Tibial artery (tissue), 4 donors: ENCODE measurements around the gene CYGB.

Experiments
- DNase-seq, 2 donors: peaks; one replicate each; pipeline ENCODE4 v3.0.0-alpha.2; 2019
- H3K27ac ChIP-seq, 2 donors: fragments of 200-600 bp; sonication (generic) in 1 of 2; 1 replicate in 1 of 2; 2 replicates in 1 of 2; pipeline ENCODE4 v1.5.1; 2018 to 2019; ENCODE audit warnings: mild to moderate bottlenecking in 1 of 2
- H3K27me3 ChIP-seq, 2 donors: fragments of 200-600 bp; sonication (generic) in 1 of 2; one replicate each; pipeline versions ENCODE4 v1.5.1 to v1.6.0; 2016 to 2019
- H3K36me3 ChIP-seq, 3 donors: fragments of 200-600 bp; sonication (generic) in 2 of 3; one replicate each; pipeline ENCODE4 v1.5.1; 2016 to 2019; ENCODE audit warnings: mild to moderate bottlenecking in 2 of 3
- H3K4me1 ChIP-seq, 4 donors: fragments of 200-600 bp; sonication (generic) in 2 of 4; 1 replicate in 3 of 4; 2 replicates in 1 of 4; pipeline ENCODE4 v1.5.1; 2016 to 2019
- H3K4me3 ChIP-seq, 2 donors: fragments of 200-600 bp; sonication (generic) in 1 of 2; 1 replicate in 1 of 2; 2 replicates in 1 of 2; pipeline ENCODE4 v1.5.1; 2018 to 2019; ENCODE audit warnings: mild to moderate bottlenecking in 2 of 2
- H3K9me3 ChIP-seq, 3 donors: fragments of 200-600 bp; sonication (generic) in 1 of 3; one replicate each; pipeline ENCODE4 v1.5.1; 2016 to 2019
- intact Hi-C: fragments of 100-400 bp; cut with DNase I; formaldehyde crosslinking; loops from one replicate; pipeline ENCODE4 v1.15.0; 2023; ENCODE audit warnings: low total_unique reads
- TF ChIP-seq, protein P1 (sequence below), 2 experiments: fragments of 200-600 bp in 1 of 2; fragments of 450-650 bp in 1 of 2; IDR thresholded peaks; one replicate each; pipeline ENCODE4 v1.5.1; 2017 to 2019; ENCODE audit warnings: antibody characterized with exemption in 2 of 2, mild to moderate bottlenecking in 1 of 2, moderate library complexity in 1 of 2

Gene CYGB

GRCh38 chr17:76493505-76494167 lies 43.9 kb downstream of the CYGB start:
- Histone ChIP-seq H3K27ac (peak overlapping the region; percentile 19 to 21), H3K9me3 (no peaks in the 10 kb centered on the region), H3K27me3 (no peaks in the 10 kb centered on the region), H3K4me1 (peaks cover 0 to 23% (median 14%) of the 10 kb centered on the region in 4 donors), H3K36me3 (no peaks in the 10 kb centered on the region), H3K4me3 (no peak overlapping the region)
- peak in 1 of 2 donors; percentile 66 for DNase-seq
- TF ChIP-seq, protein P1, sequence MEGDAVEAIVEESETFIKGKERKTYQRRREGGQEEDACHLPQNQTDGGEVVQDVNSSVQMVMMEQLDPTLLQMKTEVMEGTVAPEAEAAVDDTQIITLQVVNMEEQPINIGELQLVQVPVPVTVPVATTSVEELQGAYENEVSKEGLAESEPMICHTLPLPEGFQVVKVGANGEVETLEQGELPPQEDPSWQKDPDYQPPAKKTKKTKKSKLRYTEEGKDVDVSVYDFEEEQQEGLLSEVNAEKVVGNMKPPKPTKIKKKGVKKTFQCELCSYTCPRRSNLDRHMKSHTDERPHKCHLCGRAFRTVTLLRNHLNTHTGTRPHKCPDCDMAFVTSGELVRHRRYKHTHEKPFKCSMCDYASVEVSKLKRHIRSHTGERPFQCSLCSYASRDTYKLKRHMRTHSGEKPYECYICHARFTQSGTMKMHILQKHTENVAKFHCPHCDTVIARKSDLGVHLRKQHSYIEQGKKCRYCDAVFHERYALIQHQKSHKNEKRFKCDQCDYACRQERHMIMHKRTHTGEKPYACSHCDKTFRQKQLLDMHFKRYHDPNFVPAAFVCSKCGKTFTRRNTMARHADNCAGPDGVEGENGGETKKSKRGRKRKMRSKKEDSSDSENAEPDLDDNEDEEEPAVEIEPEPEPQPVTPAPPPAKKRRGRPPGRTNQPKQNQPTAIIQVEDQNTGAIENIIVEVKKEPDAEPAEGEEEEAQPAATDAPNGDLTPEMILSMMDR (IDR thresholded peaks at IDR 0.05), result no peak
- intact Hi-C loops, result no loop called here

GRCh38 chr17:76492989-76493501 lies 44.5 kb downstream of the CYGB start:
- DNase-seq, result peak; percentile 78 to 84
- Histone ChIP-seq H3K36me3 (no peaks in the 10 kb centered on the region), H3K9me3 (no peaks in the 10 kb centered on the region), H3K4me1 (peaks cover 0 to 17% (median 8%) of the 10 kb centered on the region in 4 donors), H3K27me3 (no peaks in the 10 kb centered on the region), H3K4me3 (no peak overlapping the region), H3K27ac (peak overlapping the region; percentile 21 to 29)
- intact Hi-C loops, result no loop called here
- TF ChIP-seq, protein P1 (IDR thresholded peaks at IDR 0.05), result no peak

DNA sequence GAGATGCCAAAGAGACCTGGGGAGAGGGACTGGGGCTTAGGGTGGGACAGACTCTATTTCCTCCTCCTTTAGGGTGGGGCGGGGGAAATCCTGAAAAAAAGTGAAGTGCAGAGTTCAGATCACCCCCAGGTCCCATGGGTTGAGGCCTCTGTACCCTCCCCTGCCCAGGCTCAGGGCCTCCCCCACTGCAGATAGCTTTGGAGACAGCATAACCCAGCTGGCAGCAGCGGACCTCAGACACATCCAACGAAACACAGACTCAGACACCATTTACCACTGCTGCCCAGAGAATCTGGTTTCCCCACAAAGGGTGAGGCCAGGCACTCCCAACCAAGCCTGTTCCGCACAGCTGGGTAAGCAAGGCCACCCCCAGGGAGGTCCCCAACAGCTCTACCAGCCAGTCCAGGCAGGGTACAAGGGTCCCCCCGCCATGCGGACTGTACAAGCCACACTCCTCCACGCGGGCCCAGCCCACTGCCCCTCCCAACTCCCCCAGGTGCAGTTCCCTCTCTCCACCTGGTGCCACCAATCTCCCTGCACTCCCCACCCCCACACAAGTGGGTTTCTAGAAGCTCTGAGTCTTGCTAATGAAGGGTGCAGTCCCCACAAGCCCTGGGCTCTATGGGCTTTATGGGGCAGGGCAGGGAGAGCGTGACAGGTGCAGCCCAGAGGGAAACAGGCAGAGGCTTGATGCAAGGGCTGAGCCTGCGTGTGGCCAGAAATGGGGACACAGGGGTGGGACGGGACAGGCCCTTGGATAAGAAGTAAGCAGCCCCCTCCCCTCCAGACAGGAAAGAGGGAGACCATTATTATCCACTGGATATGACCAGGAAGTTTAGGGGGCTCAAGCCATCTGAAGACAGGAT lies 45.2 kb downstream of the CYGB start:
- Histone ChIP-seq H3K27ac (peak overlapping the region in 1 of 2 donors; percentile 29), H3K9me3 (no peaks in the 10 kb centered on the region), H3K4me1 (peaks cover 0 to 10% (median 3%) of the 10 kb centered on the region in 4 donors), H3K27me3 (no peaks in the 10 kb centered on the region), H3K4me3 (no peak overlapping the region), H3K36me3 (peaks cover 0 to 6% (median 0%) of the 10 kb centered on the region in 3 donors)
- intact Hi-C loops, result no loop called here
- no peak for DNase-seq
- TF ChIP-seq, protein P1 (IDR thresholded peaks at IDR 0.05), result no peak

GRCh38 chr17:76491271-76492122 lies 46.0 kb downstream of the CYGB start:
- Histone ChIP-seq H3K9me3 (no peaks in the 10 kb centered on the region), H3K27ac (no peak overlapping the region), H3K27me3 (no peaks in the 10 kb centered on the region), H3K4me1 (peaks cover 0 to 10% (median 2%) of the 10 kb centered on the region in 4 donors), H3K36me3 (peaks cover 0 to 7% (median 0%) of the 10 kb centered on the region in 3 donors), H3K4me3 (no peak overlapping the region)
- TF ChIP-seq, protein P1 (IDR thresholded peaks at IDR 0.05), result no peak
- no peak for DNase-seq
- intact Hi-C loops, result no loop called here

DNA sequence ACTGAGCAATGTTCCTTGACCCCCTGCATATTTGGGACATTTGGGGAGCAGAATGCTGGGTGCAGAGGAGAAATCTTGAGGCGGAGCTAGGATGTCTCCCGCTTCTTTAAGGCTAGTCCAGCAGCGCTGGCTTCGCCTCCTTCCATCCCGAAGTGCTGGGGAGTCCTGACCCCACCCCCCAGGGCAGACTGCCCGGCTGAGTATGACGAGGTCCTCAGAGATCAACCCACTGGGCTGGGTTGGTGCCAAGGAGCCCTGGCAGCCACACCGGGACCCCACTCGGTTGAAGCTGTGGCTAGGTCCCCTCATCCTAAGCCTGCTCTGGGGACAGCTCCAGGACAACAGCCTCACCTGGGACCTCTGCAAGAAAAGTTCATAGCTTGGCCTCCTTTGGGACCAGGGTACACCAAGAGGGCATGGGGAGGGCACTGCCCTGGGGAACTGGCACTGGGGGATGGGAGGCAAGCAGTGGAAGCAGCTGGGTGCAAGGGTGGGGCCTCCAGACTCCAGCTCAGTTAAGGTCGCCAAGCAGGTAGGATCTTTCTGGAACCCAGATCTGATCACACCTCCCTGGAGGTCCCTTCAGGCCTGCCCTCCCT lies 47.3 kb downstream of the CYGB start:
- DNase-seq, result no peak
- no peak overlapping the region for H3K4me3 ChIP-seq
- H3K27ac ChIP-seq, result no peak overlapping the region
- no peaks in the 10 kb centered on the region for H3K27me3 ChIP-seq
- peaks cover 0 to 7% (median 0%) of the 10 kb centered on the region in 3 donors for H3K36me3 ChIP-seq
- TF ChIP-seq, protein P1 (IDR thresholded peaks at IDR 0.05), result no peak
- intact Hi-C loops, result no loop called here
- peaks cover 0 to 10% (median 2%) of the 10 kb centered on the region in 4 donors for H3K4me1 ChIP-seq
- no peaks in the 10 kb centered on the region for H3K9me3 ChIP-seq
